Gastrocnemius medialis (tissue), 4 donors: ENCODE results near the gene PARN. TPM values are rescaled to one million over a fixed set of nuclear protein-coding genes. Genes with fewer than 3 reads are reported as not detected.
A peak's percentile ranks its signal among the peaks of the same experiment; 100 is the strongest.

Source experiments
- ATAC-seq, 2 donors: fragments of 150-250 bp; one replicate each; pipeline ENCODE4 v1.9.1; 2016
- DNase-seq, 2 donors: peaks; one replicate each; pipeline ENCODE4 v3.0.0-alpha.2; 2019
- H3K27ac ChIP-seq, 4 donors: fragments of 200-600 bp; sonication (generic); 1 replicate in 1 of 4; 2 replicates in 3 of 4; pipeline ENCODE4 v1.5.1; 2016 to 2018; ENCODE audit warnings: mild to moderate bottlenecking in 2 of 4, moderate library complexity in 1 of 4
- H3K27me3 ChIP-seq, 3 donors: fragments of 200-600 bp; sonication (generic) in 2 of 3; 1 replicate in 1 of 3; 2 replicates in 2 of 3; pipeline versions ENCODE4 v1.5.1 to v1.6.0; 2016 to 2019; ENCODE audit warnings: mild to moderate bottlenecking in 1 of 3, moderate library complexity in 1 of 3
- H3K36me3 ChIP-seq, 2 donors: fragments of 200-600 bp; sonication (generic) in 1 of 2; one replicate each; pipeline ENCODE4 v1.5.1; 2017 to 2018
- H3K4me1 ChIP-seq, 2 donors: fragments of 200-600 bp; sonication (generic) in 1 of 2; one replicate each; pipeline ENCODE4 v1.5.1; 2016 to 2017; ENCODE audit warnings: mild to moderate bottlenecking in 2 of 2
- H3K4me3 ChIP-seq, 4 donors: fragments of 200-600 bp; sonication (generic) in 3 of 4; 1 replicate in 1 of 4; 2 replicates in 3 of 4; pipeline ENCODE4 v1.5.1; 2016 to 2019; ENCODE audit warnings: mild to moderate bottlenecking in 2 of 4
- H3K9me3 ChIP-seq, 3 donors: fragments of 200-600 bp; sonication (generic) in 2 of 3; 1 replicate in 1 of 3; 2 replicates in 2 of 3; pipeline ENCODE4 v1.5.1; 2016 to 2019
- CTCF ChIP-seq, 5 experiments: fragments of 450-650 bp in 3 of 5; fragments of 200-600 bp in 2 of 5; sonication (generic) in 2 of 5; IDR thresholded peaks in 4 of 5; conservative IDR thresholded peaks in 1 of 5; 1 replicate in 4 of 5; 2 replicates in 1 of 5; pipeline ENCODE4 v1.5.1; 2016 to 2019; ENCODE audit warnings: antibody characterized with exemption in 5 of 5, mild to moderate bottlenecking in 3 of 5, moderate library complexity in 3 of 5
- POLR2A ChIP-seq, 2 donors: fragments of 450-650 bp; IDR thresholded peaks; one replicate each; pipeline ENCODE4 v1.6.1; 2017; ENCODE audit warnings: antibody characterized with exemption in 2 of 2, mild to moderate bottlenecking in 2 of 2, moderate library complexity in 2 of 2
- in situ Hi-C, 4 donors: fragments of 200-750 bp; cut with MboI; loops; one replicate each; pipeline versions ENCODE4 v1.15.0 to v1.8.0; 2017; ENCODE audit warnings: low sequenced_read_pairs in 4 of 4
- intact Hi-C: fragments of 100-400 bp; cut with DNase I; formaldehyde crosslinking; loops from one replicate; pipeline ENCODE4 v1.15.1; 2023; ENCODE audit warnings: low total_unique reads
- total RNA-seq, 4 donors: library from RNA; depleted of rRNA; stranded (reverse); fragments of >200 nt; gene quantifications; one replicate each; pipeline versions ENCODE4 v1.1.0 to v1.2.3, GENCODE V29; 2016

The PARN gene
- total RNA-seq, 4 donors from 2014 or later, result 18.8 to 44.9 (median 31.2) TPM

- peak in 1 of 2 donors; percentile 64 for DNase-seq
- no peaks in the 10 kb centered on the region for H3K36me3 ChIP-seq
- H3K4me1 ChIP-seq, result peaks cover 34 to 56% of the 10 kb centered on the region in 2 donors
- intact Hi-C loops, result loop anchor here (5.0 kb wide), 1 partner anchor 52 kb away; no protein-coding TSS in a partner anchor
- no peaks in the 10 kb centered on the region for H3K9me3 ChIP-seq
- peak in 4 of 5 experiments; percentile 33 to 53 (median 44) for TF ChIP-seq CTCF (IDR thresholded peaks at IDR 0.05 in 4 of 5, conservative IDR thresholded peaks at IDR 0.05 in 1 of 5)
- no peak for TF ChIP-seq POLR2A (IDR thresholded peaks at IDR 0.05)
- H3K27ac ChIP-seq, result peak overlapping the region; percentile 81 to 92 (median 86)
- no peak overlapping the region for H3K4me3 ChIP-seq
- no peaks in the 10 kb centered on the region for H3K27me3 ChIP-seq
- ATAC-seq, result peak; percentile 25 to 68
- in situ Hi-C loops, result no loop called here
These were observed 140.6 kb downstream of the PARN start for GRCh38 chr16:14489460-14489859.

GRCh38 chr16:14487579-14487978 lies 142.5 kb downstream of the PARN start:
- DNase-seq (no peak), ATAC-seq (no peak)
- H3K36me3 ChIP-seq, result no peaks in the 10 kb centered on the region
- no peak for TF ChIP-seq POLR2A (IDR thresholded peaks at IDR 0.05)
- TF ChIP-seq CTCF (IDR thresholded peaks at IDR 0.05 in 4 of 5, conservative IDR thresholded peaks at IDR 0.05 in 1 of 5), result no peak
- H3K4me1 ChIP-seq, result peaks cover 34 to 54% of the 10 kb centered on the region in 2 donors
- H3K4me3 ChIP-seq, result peak overlapping the region; percentile 49 to 59 (median 54)
- intact Hi-C loops (loop anchor here (2.0 to 5.0 kb wide), 2 partner anchors 41 to 50 kb away; no protein-coding TSS in a partner anchor), in situ Hi-C loops (no loop called here)
- no peaks in the 10 kb centered on the region for H3K27me3 ChIP-seq
- H3K27ac ChIP-seq, result peak overlapping the region; percentile 81 to 92 (median 86)
- no peaks in the 10 kb centered on the region for H3K9me3 ChIP-seq

GRCh38 chr16:14486520-14487303 lies 143.3 kb downstream of the PARN start:
- H3K4me3 ChIP-seq, result peak overlapping the region; percentile 49 to 59 (median 54)
- TF ChIP-seq POLR2A (IDR thresholded peaks at IDR 0.05), result peak; percentile 13 to 39
- TF ChIP-seq CTCF (IDR thresholded peaks at IDR 0.05 in 4 of 5, conservative IDR thresholded peaks at IDR 0.05 in 1 of 5), result peak in 3 of 5 experiments; percentile 6 to 21 (median 6)
- peaks cover 34 to 47% of the 10 kb centered on the region in 2 donors for H3K4me1 ChIP-seq
- peak overlapping the region; percentile 81 to 92 (median 86) for H3K27ac ChIP-seq
- in situ Hi-C loops, result no loop called here
- intact Hi-C loops, result loop anchor here (2.0 to 5.0 kb wide), 2 partner anchors 42 to 49 kb away; no protein-coding TSS in a partner anchor
- no peaks in the 10 kb centered on the region for H3K27me3 ChIP-seq
- ATAC-seq (peak; percentile 81), DNase-seq (peak; percentile 77 to 80)
- no peaks in the 10 kb centered on the region for H3K9me3 ChIP-seq
- H3K36me3 ChIP-seq, result peaks cover 0 to 3% of the 10 kb centered on the region in 2 donors

GRCh38 chr16:14485811-14486519 lies 144.1 kb downstream of the PARN start:
- H3K36me3 ChIP-seq, result peaks cover 0 to 4% of the 10 kb centered on the region in 2 donors
- H3K4me3 ChIP-seq, result peak overlapping the region in 2 of 4 donors; percentile 50 to 59
- H3K27me3 ChIP-seq, result no peaks in the 10 kb centered on the region
- DNase-seq, result no peak
- intact Hi-C loops, result loop anchor here (2.0 to 5.0 kb wide), 2 partner anchors 43 to 49 kb away; no protein-coding TSS in a partner anchor
- TF ChIP-seq CTCF (IDR thresholded peaks at IDR 0.05 in 4 of 5, conservative IDR thresholded peaks at IDR 0.05 in 1 of 5), result no peak
- TF ChIP-seq POLR2A (IDR thresholded peaks at IDR 0.05), result no peak
- no peaks in the 10 kb centered on the region for H3K9me3 ChIP-seq
- peak overlapping the region; percentile 81 to 92 (median 86) for H3K27ac ChIP-seq
- peaks cover 34 to 44% of the 10 kb centered on the region in 2 donors for H3K4me1 ChIP-seq
- in situ Hi-C loops, result no loop called here
- ATAC-seq, result no peak
